Loucy (cell line): ENCODE measurements around the gene CSF1R.

Experiments
- EZH2phosphoT487 ChIP-seq: fragments of 200-600 bp; IDR thresholded peaks from 2 replicates; pipeline ENCODE4 v1.6.1; 2018; ENCODE audit warnings: antibody characterized with exemption, mild to moderate bottlenecking, moderate library complexity, borderline replicate concordance
- TF ChIP-seq, protein P1 (sequence below): fragments of 200-600 bp; sonication (generic); conservative IDR thresholded peaks from 2 replicates; pipeline ENCODE4 v1.5.1; 2014; ENCODE audit warnings: mild to moderate bottlenecking, antibody characterized with exemption, low read length

DNA sequence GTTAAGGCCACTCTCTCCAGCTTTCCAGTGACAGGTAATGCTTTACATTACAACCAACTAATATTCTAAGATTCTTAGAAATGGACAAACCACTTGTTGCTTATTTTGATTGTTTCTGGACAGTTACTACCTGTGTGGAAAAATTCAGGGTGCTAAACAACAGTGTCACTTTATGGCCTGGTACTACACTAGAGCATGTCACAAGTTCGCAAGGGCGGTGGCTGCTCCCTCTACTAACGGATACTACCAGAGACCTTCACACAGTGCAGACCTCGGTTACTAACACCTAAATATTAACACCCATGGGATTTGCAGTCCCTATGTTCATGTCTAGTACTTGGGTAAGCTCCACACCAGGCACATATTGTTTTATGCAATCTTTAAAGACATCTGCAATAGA is 72.4 kb downstream of the CSF1R start:
- TF ChIP-seq, protein P1, sequence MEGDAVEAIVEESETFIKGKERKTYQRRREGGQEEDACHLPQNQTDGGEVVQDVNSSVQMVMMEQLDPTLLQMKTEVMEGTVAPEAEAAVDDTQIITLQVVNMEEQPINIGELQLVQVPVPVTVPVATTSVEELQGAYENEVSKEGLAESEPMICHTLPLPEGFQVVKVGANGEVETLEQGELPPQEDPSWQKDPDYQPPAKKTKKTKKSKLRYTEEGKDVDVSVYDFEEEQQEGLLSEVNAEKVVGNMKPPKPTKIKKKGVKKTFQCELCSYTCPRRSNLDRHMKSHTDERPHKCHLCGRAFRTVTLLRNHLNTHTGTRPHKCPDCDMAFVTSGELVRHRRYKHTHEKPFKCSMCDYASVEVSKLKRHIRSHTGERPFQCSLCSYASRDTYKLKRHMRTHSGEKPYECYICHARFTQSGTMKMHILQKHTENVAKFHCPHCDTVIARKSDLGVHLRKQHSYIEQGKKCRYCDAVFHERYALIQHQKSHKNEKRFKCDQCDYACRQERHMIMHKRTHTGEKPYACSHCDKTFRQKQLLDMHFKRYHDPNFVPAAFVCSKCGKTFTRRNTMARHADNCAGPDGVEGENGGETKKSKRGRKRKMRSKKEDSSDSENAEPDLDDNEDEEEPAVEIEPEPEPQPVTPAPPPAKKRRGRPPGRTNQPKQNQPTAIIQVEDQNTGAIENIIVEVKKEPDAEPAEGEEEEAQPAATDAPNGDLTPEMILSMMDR: no peak
- no peak for TF ChIP-seq EZH2phosphoT487
